HEK293 (cell line): ENCODE results near the gene CDK10.

ENCODE experiments used
- CTCF ChIA-PET: fragments of 350-600 bp; formaldehyde crosslinking; extraction: SDS; loops from one replicate; lab custom pipeline; 2021; ENCODE audit warnings: antibody characterized with exemption; lab: Yijun Ruan, JAX
- POLR2A ChIA-PET: fragments of 300-600 bp; formaldehyde crosslinking; extraction: SDS; loops from one replicate; lab custom pipeline; 2020; ENCODE audit warnings: antibody characterized with exemption, inconsistent platforms; lab: Yijun Ruan, JAX
- H3K27ac ChIP-seq: fragments of 200-500 bp; sonication (Bioruptor generic); 2 replicates; pipeline ENCODE4 v1.5.1; 2014; ENCODE audit warnings: low read depth, low read length, control low read depth, inconsistent platforms; ENCODE audit errors: extremely low read depth
- H3K36me3 ChIP-seq, 2 experiments: fragments of 200-500 bp in 1 of 2; sonication (Bioruptor generic) in 1 of 2; 1 replicate in 1 of 2; 2 replicates in 1 of 2; pipeline ENCODE4 v1.5.1; 2014 to 2017; ENCODE audit warnings: inconsistent platforms in 2 of 2, low read length in 2 of 2; ENCODE audit not compliant: control insufficient read depth in 2 of 2, insufficient read depth in 1 of 2
- H3K4me1 ChIP-seq: fragments of 200-500 bp; sonication (Bioruptor generic); 2 replicates; pipeline ENCODE4 v1.5.1; 2014; ENCODE audit warnings: mild to moderate bottlenecking, low read length, inconsistent platforms; ENCODE audit not compliant: control insufficient read depth, insufficient read depth
- H3K4me3 ChIP-seq: 2 replicates; pipeline ENCODE4 v1.5.1; 2011; ENCODE audit warnings: low read depth, mild to moderate bottlenecking, control low read depth, low read length, moderate library complexity
- H3K9me3 ChIP-seq: fragments of 200-500 bp; sonication (Bioruptor generic); 2 replicates; pipeline ENCODE4 v1.5.1; 2014; ENCODE audit warnings: low read depth, low read length, inconsistent platforms; ENCODE audit not compliant: control insufficient read depth, insufficient read depth
- EGR2 ChIP-seq: fragments of 450-650 bp; formaldehyde crosslinking; IDR thresholded peaks from 2 replicates; pipeline ENCODE4 v1.5.1; 2016; ENCODE audit warnings: low read depth, missing biosample characterization, missing genetic modification characterization
- KLF1 ChIP-seq: fragments of 450-650 bp; formaldehyde crosslinking; IDR thresholded peaks from 2 replicates; pipeline ENCODE4 v1.5.1; 2016; ENCODE audit warnings: missing biosample characterization, missing genetic modification characterization
- MZF1 ChIP-seq: fragments of 450-650 bp; formaldehyde crosslinking; IDR thresholded peaks from 2 replicates; pipeline ENCODE4 v1.5.1; 2017; ENCODE audit warnings: missing biosample characterization, missing genetic modification characterization, borderline replicate concordance
- SP2 ChIP-seq: fragments of 450-650 bp; formaldehyde crosslinking; IDR thresholded peaks from 2 replicates; pipeline ENCODE4 v1.5.1; 2016; ENCODE audit warnings: missing biosample characterization, missing genetic modification characterization
- TRIM28 ChIP-seq: IDR thresholded peaks from 2 replicates; pipeline ENCODE4 v1.6.1; 2011; ENCODE audit warnings: low read length, control low read depth, borderline replicate concordance
- ZFHX2 ChIP-seq: fragments of 450-650 bp; formaldehyde crosslinking; conservative IDR thresholded peaks from 2 replicates; pipeline ENCODE4 v1.5.1; 2016; ENCODE audit warnings: missing biosample characterization, missing genetic modification characterization
- ZNF132 ChIP-seq: fragments of 450-650 bp; formaldehyde crosslinking; IDR thresholded peaks from 2 replicates; pipeline ENCODE4 v1.5.1; 2017; ENCODE audit warnings: missing biosample characterization, missing genetic modification characterization, borderline replicate concordance
- ZNF571 ChIP-seq: fragments of 450-650 bp; formaldehyde crosslinking; IDR thresholded peaks from 2 replicates; pipeline ENCODE4 v1.5.0; 2017; ENCODE audit warnings: missing biosample characterization, missing genetic modification characterization
- ZNF677 ChIP-seq: fragments of 450-650 bp; IDR thresholded peaks from 2 replicates; pipeline ENCODE4 v1.5.0; 2018; ENCODE audit warnings: missing biosample characterization, mild to moderate bottlenecking, missing genetic modification characterization, moderate library complexity
- TF ChIP-seq, protein P1 (sequence below): fragments of 450-650 bp; IDR thresholded peaks from 2 replicates; pipeline ENCODE4 v1.5.1; 2018; ENCODE audit warnings: missing biosample characterization, missing genetic modification characterization
- TF ChIP-seq, protein P2 (sequence below): fragments of 450-650 bp; formaldehyde crosslinking; IDR thresholded peaks from 2 replicates; pipeline ENCODE4 v1.5.1; 2017; ENCODE audit warnings: missing biosample characterization, missing genetic modification characterization
- TF ChIP-seq, protein P3 (sequence below): fragments of 450-650 bp; formaldehyde crosslinking; IDR thresholded peaks from 2 replicates; pipeline ENCODE4 v1.5.1; 2016; ENCODE audit warnings: missing biosample characterization, missing genetic modification characterization

Gene CDK10

DNA sequence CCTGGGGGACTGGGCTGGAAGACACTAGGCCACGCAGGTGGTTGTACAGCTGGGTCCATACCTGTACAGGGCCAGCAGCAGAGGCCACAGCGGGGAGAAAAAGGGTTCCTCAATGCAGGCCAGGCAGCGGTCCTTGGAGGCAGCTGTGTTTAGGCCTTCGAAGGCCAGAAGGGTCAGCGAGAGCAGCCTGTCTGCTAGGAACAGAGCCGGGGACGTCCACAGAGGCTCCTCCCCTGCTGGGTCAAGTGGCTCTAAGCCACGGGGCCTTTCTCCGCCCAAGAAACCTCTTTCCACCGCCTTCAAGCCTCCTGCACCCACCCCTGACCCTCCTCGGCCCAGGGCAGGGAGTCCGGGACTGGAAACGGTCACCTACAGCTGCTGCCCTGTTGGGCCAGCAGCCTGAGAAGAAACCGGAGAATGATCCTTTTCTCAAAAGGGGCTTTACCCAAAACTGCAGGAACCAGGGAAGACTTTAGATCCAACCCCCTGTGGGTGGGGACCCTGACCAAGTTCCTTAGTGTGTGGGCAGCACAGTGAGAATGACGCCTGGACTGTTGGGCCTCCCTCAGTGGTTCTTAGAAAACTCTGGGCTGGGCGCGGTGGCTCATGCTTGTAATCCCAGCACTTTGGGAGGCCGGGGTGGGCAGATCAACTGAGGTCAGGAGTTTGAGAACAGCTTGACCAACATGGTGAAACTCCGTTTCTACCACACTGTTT lies 23.4 kb downstream of the CDK10 start:
- TF ChIP-seq ZNF677 = no peak
- TF ChIP-seq ZFHX2 (tag by site-specific recombination) = no peak
- no peak for TF ChIP-seq ZNF571 (tag by site-specific recombination)
- TF ChIP-seq SP2 = 0 out of 2 replicates have a peak, but pooled peaks have one; percentile 5
- TF ChIP-seq, protein P1, sequence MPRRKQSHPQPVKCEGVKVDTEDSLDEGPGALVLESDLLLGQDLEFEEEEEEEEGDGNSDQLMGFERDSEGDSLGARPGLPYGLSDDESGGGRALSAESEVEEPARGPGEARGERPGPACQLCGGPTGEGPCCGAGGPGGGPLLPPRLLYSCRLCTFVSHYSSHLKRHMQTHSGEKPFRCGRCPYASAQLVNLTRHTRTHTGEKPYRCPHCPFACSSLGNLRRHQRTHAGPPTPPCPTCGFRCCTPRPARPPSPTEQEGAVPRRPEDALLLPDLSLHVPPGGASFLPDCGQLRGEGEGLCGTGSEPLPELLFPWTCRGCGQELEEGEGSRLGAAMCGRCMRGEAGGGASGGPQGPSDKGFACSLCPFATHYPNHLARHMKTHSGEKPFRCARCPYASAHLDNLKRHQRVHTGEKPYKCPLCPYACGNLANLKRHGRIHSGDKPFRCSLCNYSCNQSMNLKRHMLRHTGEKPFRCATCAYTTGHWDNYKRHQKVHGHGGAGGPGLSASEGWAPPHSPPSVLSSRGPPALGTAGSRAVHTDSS = no peak
- TF ChIP-seq EGR2 (tag by site-specific recombination) = peak; percentile 22; the same call in 1 of the 2 replicates
- TF ChIP-seq MZF1 = no peak
- TF ChIP-seq, protein P2, sequence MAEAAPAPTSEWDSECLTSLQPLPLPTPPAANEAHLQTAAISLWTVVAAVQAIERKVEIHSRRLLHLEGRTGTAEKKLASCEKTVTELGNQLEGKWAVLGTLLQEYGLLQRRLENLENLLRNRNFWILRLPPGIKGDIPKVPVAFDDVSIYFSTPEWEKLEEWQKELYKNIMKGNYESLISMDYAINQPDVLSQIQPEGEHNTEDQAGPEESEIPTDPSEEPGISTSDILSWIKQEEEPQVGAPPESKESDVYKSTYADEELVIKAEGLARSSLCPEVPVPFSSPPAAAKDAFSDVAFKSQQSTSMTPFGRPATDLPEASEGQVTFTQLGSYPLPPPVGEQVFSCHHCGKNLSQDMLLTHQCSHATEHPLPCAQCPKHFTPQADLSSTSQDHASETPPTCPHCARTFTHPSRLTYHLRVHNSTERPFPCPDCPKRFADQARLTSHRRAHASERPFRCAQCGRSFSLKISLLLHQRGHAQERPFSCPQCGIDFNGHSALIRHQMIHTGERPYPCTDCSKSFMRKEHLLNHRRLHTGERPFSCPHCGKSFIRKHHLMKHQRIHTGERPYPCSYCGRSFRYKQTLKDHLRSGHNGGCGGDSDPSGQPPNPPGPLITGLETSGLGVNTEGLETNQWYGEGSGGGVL (tag by site-specific recombination) = no peak
- no peak for TF ChIP-seq ZNF132 (tag by site-specific recombination)
- no peak for TF ChIP-seq TRIM28
- POLR2A ChIA-PET = interaction anchor here (0.5 to 1.9 kb wide), 3 partner anchors 9 to 96 kb away, joined by 3 to 5 read pairs (median 4); no protein-coding TSS in a partner anchor
- H3K27ac ChIP-seq = no peak overlapping the region
- no peak overlapping the region for H3K4me3 ChIP-seq
- peaks cover 0 to 12% of the 10 kb centered on the region in 2 experiments; a peak in 2 of 3 replicates for H3K36me3 ChIP-seq
- no peaks in the 10 kb centered on the region for H3K9me3 ChIP-seq
- no peaks in the 10 kb centered on the region; the same call in 1 of the 2 replicates for H3K4me1 ChIP-seq
- CTCF ChIA-PET = interaction anchor here (0.7 to 1.4 kb wide), 2 partner anchors 9 to 82 kb away, joined by 3 to 5 read pairs; no protein-coding TSS in a partner anchor

DNA sequence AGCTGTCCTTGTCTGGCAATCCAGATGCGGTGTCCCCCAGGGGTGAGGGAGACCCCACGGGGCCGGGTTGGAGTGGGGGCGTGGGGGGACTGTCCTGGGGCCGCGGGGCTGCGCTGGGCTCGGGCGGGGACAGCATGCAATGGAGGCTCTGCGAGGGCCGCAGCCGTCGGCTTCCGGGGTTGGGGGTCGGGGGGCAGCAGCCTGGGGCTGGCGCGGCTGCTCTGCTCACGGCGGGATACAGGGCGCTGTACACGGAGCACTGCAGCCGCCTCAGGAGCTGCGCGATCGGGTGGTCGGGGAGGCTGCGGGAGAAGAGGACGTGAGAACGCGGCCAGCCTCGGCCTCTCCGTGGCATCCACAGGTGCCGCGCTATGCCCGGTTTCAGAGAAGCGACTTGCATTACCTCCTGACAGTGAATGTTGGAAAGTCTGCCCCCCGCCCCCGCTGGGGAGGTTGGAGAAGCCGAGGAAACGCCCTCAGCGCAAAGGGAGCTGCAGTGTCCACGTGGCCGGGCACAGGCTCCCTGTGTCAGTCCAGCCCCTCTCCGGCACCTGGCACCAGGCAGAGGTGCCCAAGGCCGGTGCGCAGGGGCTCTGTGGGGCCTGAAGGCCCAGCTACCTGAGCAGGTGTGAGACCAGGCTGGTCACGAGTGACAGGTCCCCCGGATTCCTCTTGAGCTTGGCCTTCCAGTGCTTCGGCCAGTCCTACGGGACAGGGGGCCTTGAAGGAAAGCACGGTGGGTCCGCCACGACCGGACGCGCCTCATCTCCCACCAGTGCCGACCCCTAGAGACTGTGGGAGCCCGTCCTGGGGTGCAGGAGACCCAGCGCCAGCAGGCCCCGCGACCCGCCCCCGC lies 24.4 kb downstream of the CDK10 start:
- POLR2A ChIA-PET = interaction anchor here (1.3 to 1.9 kb wide), 2 partner anchors 9 to 11 kb away, joined by 4 to 5 read pairs; no protein-coding TSS in a partner anchor
- H3K9me3 ChIP-seq = no peaks in the 10 kb centered on the region
- CTCF ChIA-PET = interaction anchor here (0.7 kb wide), 1 partner anchor 9 kb away, joined by 3 read pairs; the partner anchor contains the start of gene SPATA2L
- 0 out of 2 replicates have a peak, but pooled peaks have one; percentile 3 for TF ChIP-seq EGR2 (tag by site-specific recombination)
- TF ChIP-seq KLF1 (tag by site-specific recombination) = 0 out of 2 replicates have a peak, but pooled peaks have one; percentile 19
- TF ChIP-seq, protein P3, sequence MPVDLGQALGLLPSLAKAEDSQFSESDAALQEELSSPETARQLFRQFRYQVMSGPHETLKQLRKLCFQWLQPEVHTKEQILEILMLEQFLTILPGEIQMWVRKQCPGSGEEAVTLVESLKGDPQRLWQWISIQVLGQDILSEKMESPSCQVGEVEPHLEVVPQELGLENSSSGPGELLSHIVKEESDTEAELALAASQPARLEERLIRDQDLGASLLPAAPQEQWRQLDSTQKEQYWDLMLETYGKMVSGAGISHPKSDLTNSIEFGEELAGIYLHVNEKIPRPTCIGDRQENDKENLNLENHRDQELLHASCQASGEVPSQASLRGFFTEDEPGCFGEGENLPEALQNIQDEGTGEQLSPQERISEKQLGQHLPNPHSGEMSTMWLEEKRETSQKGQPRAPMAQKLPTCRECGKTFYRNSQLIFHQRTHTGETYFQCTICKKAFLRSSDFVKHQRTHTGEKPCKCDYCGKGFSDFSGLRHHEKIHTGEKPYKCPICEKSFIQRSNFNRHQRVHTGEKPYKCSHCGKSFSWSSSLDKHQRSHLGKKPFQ = no peak
- no peak overlapping the region for H3K27ac ChIP-seq
- no peak overlapping the region for H3K4me3 ChIP-seq
- H3K36me3 ChIP-seq = peaks cover 0 to 17% of the 10 kb centered on the region in 2 experiments; a peak in 2 of 3 replicates
- no peaks in the 10 kb centered on the region; the same call in 1 of the 2 replicates for H3K4me1 ChIP-seq
